ENCODE results near the gene SERPINB2. TPM values are rescaled to one million over a fixed set of nuclear protein-coding genes. Genes with fewer than 3 reads are reported as not detected.

The SERPINB2 gene
- total and polyA plus RNA-seq, 12 donors = 0.12 to 0.20 (median 0.14) TPM; not detected in 9

GRCh38 chr18:63897072-63897471 is 9.6 kb downstream of the SERPINB2 start:
- TF ChIP-seq CTCF (IDR thresholded peaks at IDR 0.05) = no peak

GRCh38 chr18:63899206-63899605 is 11.7 kb downstream of the SERPINB2 start:
- intact Hi-C loops (cut with DNase I) = no loop called here
- peaks cover 0 to 12% (median 0%) of the 10 kb centered on the region in 9 donors for H3K4me1 ChIP-seq
- peaks cover 0 to 4% (median 0%) of the 10 kb centered on the region in 7 donors for H3K27me3 ChIP-seq
- TF ChIP-seq CTCF (IDR thresholded peaks at IDR 0.05) = no peak
- no peak overlapping the region for H3K27ac ChIP-seq
- ATAC-seq (no peak), DNase-seq (no peak)
- H3K36me3 ChIP-seq = no peaks in the 10 kb centered on the region
- H3K9me3 ChIP-seq = no peaks in the 10 kb centered on the region
- H3K4me3 ChIP-seq = no peak overlapping the region

More at GRCh38 chr18:63897072-63897471, 9.6 kb downstream of the SERPINB2 start:
- Histone ChIP-seq H3K36me3 (no peaks in the 10 kb centered on the region), H3K4me1 (peaks cover 0 to 26% (median 0%) of the 10 kb centered on the region in 9 donors), H3K27ac (no peak overlapping the region), H3K4me3 (no peak overlapping the region), H3K9me3 (no peaks in the 10 kb centered on the region), H3K27me3 (peaks cover 0 to 4% (median 0%) of the 10 kb centered on the region in 7 donors)
- intact Hi-C loops (cut with DNase I) = no loop called here
- ATAC-seq (no peak), DNase-seq (no peak)
- 61 to 67% methylated on average over 4 of the region's 4 CpGs for WGBS, 2 donors

- intact Hi-C loops (cut with DNase I) = no loop called here
- no peak for DNase-seq
- 88 to 93% methylated on average over 1 of the region's 1 CpG for WGBS, 2 donors
These were observed 16.5 kb downstream of the SERPINB2 start for GRCh38 chr18:63903851-63904570.

GRCh38 chr18:63904694-63905093 is 17.2 kb downstream of the SERPINB2 start:
- TF ChIP-seq CTCF (IDR thresholded peaks at IDR 0.05) = no peak
- no peak overlapping the region for H3K4me3 ChIP-seq
- H3K9me3 ChIP-seq = no peaks in the 10 kb centered on the region
- ATAC-seq (no peak), DNase-seq (no peak)
- H3K27ac ChIP-seq = no peak overlapping the region
- H3K36me3 ChIP-seq = no peaks in the 10 kb centered on the region
- H3K4me1 ChIP-seq = peaks cover 0 to 4% (median 0%) of the 10 kb centered on the region in 9 donors
- intact Hi-C loops (cut with DNase I) = no loop called here
- 60 to 61% methylated on average over 1 of the region's 1 CpG for WGBS, 2 donors
- H3K27me3 ChIP-seq = no peaks in the 10 kb centered on the region

More at GRCh38 chr18:63903851-63904570, 16.5 kb downstream of the SERPINB2 start:
- H3K36me3 ChIP-seq = no peaks in the 10 kb centered on the region
- H3K27ac ChIP-seq = no peak overlapping the region
- H3K27me3 ChIP-seq = no peaks in the 10 kb centered on the region
- ATAC-seq = no peak
- TF ChIP-seq CTCF (IDR thresholded peaks at IDR 0.05) = no peak
- H3K4me1 ChIP-seq = peaks cover 0 to 4% (median 0%) of the 10 kb centered on the region in 9 donors
- H3K4me3 ChIP-seq = no peak overlapping the region
- H3K9me3 ChIP-seq = no peaks in the 10 kb centered on the region

Data from heart right ventricle (tissue), 16 donors.